Neural progenitor cell (in vitro differentiated cells): ENCODE results near the gene CTNNA3. TPM values are rescaled to one million over a fixed set of nuclear protein-coding genes. Genes with fewer than 3 reads are reported as not detected.
A peak's percentile ranks its signal among the peaks of the same experiment; 100 is the strongest.

Source experiments
- DNase-seq: peaks from one replicate; pipeline ENCODE4 v3.0.0-alpha.2; 2016; ENCODE audit warnings: low spot score
- H2AFZ ChIP-seq: fragments of 200-600 bp; sonication (generic); replicated peaks from 2 replicates; pipeline ENCODE4 v1.6.1; 2016; ENCODE audit warnings: antibody characterized with exemption
- H3F3A ChIP-seq: fragments of 200-600 bp; sonication (generic); 2 replicates; pipeline ENCODE4 v1.6.1; 2016; ENCODE audit warnings: antibody characterized with exemption, low read depth
- H3K27ac ChIP-seq: fragments of 200-600 bp; sonication (generic); 2 replicates; pipeline ENCODE4 v1.5.1; 2016; ENCODE audit warnings: mild to moderate bottlenecking
- H3K27me3 ChIP-seq: fragments of 200-600 bp; sonication (generic); 2 replicates; pipeline ENCODE4 v1.6.1; 2016; ENCODE audit warnings: mild to moderate bottlenecking, moderate library complexity
- H3K36me3 ChIP-seq: fragments of 200-600 bp; sonication (generic); 2 replicates; pipeline ENCODE4 v1.5.1; 2016
- H3K4me1 ChIP-seq: fragments of 200-600 bp; sonication (generic); 2 replicates; pipeline ENCODE4 v1.6.1; 2016; ENCODE audit warnings: mixed run types
- H3K4me2 ChIP-seq: fragments of 200-600 bp; sonication (generic); 2 replicates; pipeline ENCODE4 v1.6.1; 2016
- H3K4me3 ChIP-seq: fragments of 200-600 bp; sonication (generic); 2 replicates; pipeline ENCODE4 v1.5.1; 2016
- H3K79me2 ChIP-seq: fragments of 200-600 bp; sonication (generic); 2 replicates; pipeline ENCODE4 v1.6.1; 2016; ENCODE audit warnings: low read depth
- H3K9ac ChIP-seq: fragments of 200-600 bp; sonication (generic); 2 replicates; pipeline ENCODE4 v1.6.1; 2016
- H3K9me3 ChIP-seq: fragments of 200-600 bp; sonication (generic); 2 replicates; pipeline ENCODE4 v1.5.1; 2016; ENCODE audit warnings: low read depth
- H4K20me1 ChIP-seq: fragments of 200-600 bp; sonication (generic); 2 replicates; pipeline ENCODE4 v1.6.1; 2016; ENCODE audit warnings: low read depth
- H3K27ac Mint-ChIP-seq: 3 replicates; pipeline ENCODE4 v1.8.0; 2021; ENCODE audit warnings: mixed read lengths
- H3K27me3 Mint-ChIP-seq: 2 replicates; pipeline ENCODE4 v1.8.0; 2022; ENCODE audit warnings: low read depth, mild to moderate bottlenecking, inconsistent platforms, moderate library complexity, mixed read lengths; ENCODE audit not compliant: insufficient read depth
- H3K36me3 Mint-ChIP-seq: 3 replicates; pipeline ENCODE4 v1.8.0; 2021; ENCODE audit warnings: mixed read lengths
- H3K4me1 Mint-ChIP-seq: 3 replicates; pipeline ENCODE4 v1.8.0; 2021; ENCODE audit warnings: mixed read lengths
- H3K4me3 Mint-ChIP-seq: 3 replicates; pipeline ENCODE4 v1.8.0; 2021; ENCODE audit warnings: mild to moderate bottlenecking, moderate library complexity, mixed read lengths
- H3K9me3 Mint-ChIP-seq: 3 replicates; pipeline ENCODE4 v1.8.0; 2020; ENCODE audit warnings: mixed read lengths
- CTCF ChIP-seq: fragments of 200-600 bp; sonication (generic); IDR thresholded peaks from 2 replicates; pipeline ENCODE4 v1.5.1; 2017; ENCODE audit warnings: antibody characterized with exemption, mild to moderate bottlenecking
- EZH2 ChIP-seq: fragments of 200-600 bp; sonication (generic); IDR thresholded peaks from 2 replicates; pipeline ENCODE4 v1.6.1; 2017; ENCODE audit warnings: antibody characterized with exemption, mild to moderate bottlenecking, moderate library complexity
- EZH2phosphoT487 ChIP-seq: fragments of 200-600 bp; sonication (generic); IDR thresholded peaks from 2 replicates; pipeline ENCODE4 v1.6.1; 2017; ENCODE audit warnings: antibody characterized with exemption
- total RNA-seq: library from RNA; depleted of rRNA; stranded (reverse); fragments of >200 nt; gene quantifications from 2 replicates; pipeline ENCODE4 v1.2.3, GENCODE V29; 2015; ENCODE audit warnings: low replicate concordance

The CTNNA3 gene
- total RNA-seq, 1 donor from 2014 or later, result 12.9 TPM

- Histone ChIP-seq H4K20me1 (no peaks in the 10 kb centered on the region), H3K79me2 (no peaks in the 10 kb centered on the region), H3K4me2 (no peak overlapping the region), H3F3A (no peaks in the 10 kb centered on the region), H3K9ac (no peak overlapping the region), H3K9me3 (no peaks in the 10 kb centered on the region), H3K4me3 (no peak overlapping the region), H2AFZ (no peak overlapping the region), H3K36me3 (no peaks in the 10 kb centered on the region), H3K4me1 (no peaks in the 10 kb centered on the region), H3K27ac (no peak overlapping the region), H3K27me3 (no peaks in the 10 kb centered on the region)
- H3K4me1 Mint-ChIP-seq, result no peaks in the 10 kb centered on the region
- H3K27ac Mint-ChIP-seq, result no peak overlapping the region
- peak; percentile 24 for DNase-seq
- peaks cover 2% of the 10 kb centered on the region for H3K27me3 Mint-ChIP-seq
- no peak overlapping the region for H3K4me3 Mint-ChIP-seq
- H3K9me3 Mint-ChIP-seq, result no peaks in the 10 kb centered on the region
- TF ChIP-seq CTCF (peak; percentile 52), EZH2 (no peak), EZH2phosphoT487 (no peak)
- H3K36me3 Mint-ChIP-seq, result no peaks in the 10 kb centered on the region
Measured at GRCh38 chr10:66214721-66215404, 1481.1 kb downstream of the CTNNA3 start.

GRCh38 chr10:66209025-66209424, 1487.0 kb downstream of the CTNNA3 start:
- Histone ChIP-seq H3K36me3 (no peaks in the 10 kb centered on the region), H3K4me2 (no peak overlapping the region), H3K27me3 (no peaks in the 10 kb centered on the region), H3K9ac (no peak overlapping the region), H4K20me1 (no peaks in the 10 kb centered on the region), H3K27ac (no peak overlapping the region), H3K4me1 (no peaks in the 10 kb centered on the region), H2AFZ (no peak overlapping the region), H3K4me3 (no peak overlapping the region), H3F3A (no peaks in the 10 kb centered on the region), H3K79me2 (no peaks in the 10 kb centered on the region), H3K9me3 (no peaks in the 10 kb centered on the region)
- DNase-seq, result no peak
- TF ChIP-seq EZH2 (no peak), CTCF (no peak)
- Mint-ChIP-seq H3K27ac (no peak overlapping the region), H3K36me3 (no peaks in the 10 kb centered on the region), H3K27me3 (peaks cover 2% of the 10 kb centered on the region), H3K4me1 (no peaks in the 10 kb centered on the region), H3K9me3 (no peaks in the 10 kb centered on the region), H3K4me3 (no peak overlapping the region)

GRCh38 chr10:66204838-66205237, 1491.2 kb downstream of the CTNNA3 start:
- no peak overlapping the region for H3K4me3 ChIP-seq
- no peak for TF ChIP-seq EZH2
- no peaks in the 10 kb centered on the region for H3K36me3 Mint-ChIP-seq

GRCh38 chr10:66202101-66202500, 1493.9 kb downstream of the CTNNA3 start:
- no peak overlapping the region for H3K27ac ChIP-seq

More at GRCh38 chr10:66204838-66205237, 1491.2 kb downstream of the CTNNA3 start:
- H3K9me3 Mint-ChIP-seq, result no peaks in the 10 kb centered on the region
- Histone ChIP-seq H4K20me1 (no peaks in the 10 kb centered on the region), H3K9ac (no peak overlapping the region), H3K4me1 (no peaks in the 10 kb centered on the region), H3K27ac (no peak overlapping the region), H3K4me2 (no peak overlapping the region), H3F3A (no peaks in the 10 kb centered on the region), H3K27me3 (no peaks in the 10 kb centered on the region), H3K36me3 (no peaks in the 10 kb centered on the region), H3K79me2 (no peaks in the 10 kb centered on the region), H2AFZ (no peak overlapping the region), H3K9me3 (no peaks in the 10 kb centered on the region)
- H3K27ac Mint-ChIP-seq, result no peak overlapping the region
- no peak for DNase-seq
- H3K4me3 Mint-ChIP-seq, result no peak overlapping the region
- no peaks in the 10 kb centered on the region for H3K4me1 Mint-ChIP-seq
- H3K27me3 Mint-ChIP-seq, result peaks cover 3% of the 10 kb centered on the region

More at GRCh38 chr10:66202101-66202500, 1493.9 kb downstream of the CTNNA3 start:
- Histone ChIP-seq H3K9me3 (no peaks in the 10 kb centered on the region), H3K4me1 (no peaks in the 10 kb centered on the region), H3K4me3 (no peak overlapping the region), H3K79me2 (no peaks in the 10 kb centered on the region), H3K36me3 (no peaks in the 10 kb centered on the region), H4K20me1 (no peaks in the 10 kb centered on the region), H3F3A (no peaks in the 10 kb centered on the region), H3K4me2 (no peak overlapping the region), H3K9ac (no peak overlapping the region), H3K27me3 (no peaks in the 10 kb centered on the region), H2AFZ (no peak overlapping the region)
- Mint-ChIP-seq H3K27ac (no peak overlapping the region), H3K4me1 (no peaks in the 10 kb centered on the region), H3K4me3 (no peak overlapping the region), H3K9me3 (no peaks in the 10 kb centered on the region), H3K27me3 (peaks cover 3% of the 10 kb centered on the region), H3K36me3 (no peaks in the 10 kb centered on the region)
- no peak for DNase-seq
- TF ChIP-seq EZH2, result no peak
- TF ChIP-seq CTCF, result no peak
- TF ChIP-seq EZH2phosphoT487, result no peak
